ENCODE measurements around the gene WAC. TPM values are rescaled to one million over a fixed set of nuclear protein-coding genes. Genes with fewer than 3 reads are reported as not detected.

WAC gene
- total and polyA plus RNA-seq, 9 of the 15 experiments (the other 6 are each of a cell fraction or from before 2014, with no cell fraction given): 24.8 to 123 (median 78.2) TPM

DNA sequence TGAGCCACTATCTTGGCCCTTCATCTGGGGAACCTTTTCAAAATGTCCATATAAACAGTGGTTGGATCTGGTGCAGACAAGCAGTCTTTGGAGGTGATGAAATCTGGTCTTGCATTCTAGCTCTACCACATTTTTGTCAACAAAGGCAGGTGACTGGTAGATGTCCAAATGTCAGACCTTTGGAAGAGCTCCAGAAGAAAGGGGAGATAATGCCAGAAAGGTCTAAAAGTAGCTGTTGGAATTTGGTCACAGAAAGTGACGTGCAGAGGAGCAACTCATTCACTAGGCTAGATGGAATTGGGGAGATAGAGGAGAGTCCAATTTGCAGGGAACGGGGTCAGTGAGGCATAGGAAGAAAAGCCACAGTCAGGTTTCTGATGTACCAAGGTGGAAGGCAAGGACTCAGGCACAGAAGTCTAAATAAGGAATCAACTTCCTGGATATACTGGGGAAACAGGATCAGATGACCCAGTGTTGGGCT, 36.4 kb upstream of the WAC start (continued):
- no peak for TF ChIP-seq ZNF408 (CRISPR knock-in tag; IDR thresholded peaks at IDR 0.05; ENCODE audit: low read depth)
- TF ChIP-seq, protein P1, sequence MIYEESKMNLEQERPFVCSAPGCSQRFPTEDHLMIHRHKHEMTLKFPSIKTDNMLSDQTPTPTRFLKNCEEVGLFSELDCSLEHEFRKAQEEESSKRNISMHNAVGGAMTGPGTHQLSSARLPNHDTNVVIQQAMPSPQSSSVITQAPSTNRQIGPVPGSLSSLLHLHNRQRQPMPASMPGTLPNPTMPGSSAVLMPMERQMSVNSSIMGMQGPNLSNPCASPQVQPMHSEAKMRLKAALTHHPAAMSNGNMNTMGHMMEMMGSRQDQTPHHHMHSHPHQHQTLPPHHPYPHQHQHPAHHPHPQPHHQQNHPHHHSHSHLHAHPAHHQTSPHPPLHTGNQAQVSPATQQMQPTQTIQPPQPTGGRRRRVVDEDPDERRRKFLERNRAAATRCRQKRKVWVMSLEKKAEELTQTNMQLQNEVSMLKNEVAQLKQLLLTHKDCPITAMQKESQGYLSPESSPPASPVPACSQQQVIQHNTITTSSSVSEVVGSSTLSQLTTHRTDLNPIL (CRISPR knock-in tag; IDR thresholded peaks at IDR 0.05): no peak
- no peak for TF ChIP-seq ZNF184 (CRISPR knock-in tag; IDR thresholded peaks at IDR 0.05)
- no peak for TF ChIP-seq HMG20B (CRISPR knock-in tag; IDR thresholded peaks at IDR 0.05)
- no peak for TF ChIP-seq IFI16 (CRISPR knock-in tag; IDR thresholded peaks at IDR 0.05)
- no peak for TF ChIP-seq NELFE (IDR thresholded peaks at IDR 0.05; ENCODE audit: insufficient read depth, insufficient read length)
- no peak for TF ChIP-seq SAFB2 (IDR thresholded peaks at IDR 0.05; ENCODE audit: borderline replicate concordance, low read depth, low read length, severe bottlenecking)
- no peak for TF ChIP-seq ZNF668 (CRISPR knock-in tag; IDR thresholded peaks at IDR 0.05)
- TF ChIP-seq NFIC (IDR thresholded peaks at IDR 0.05): peak; percentile 79
- TF ChIP-seq ZNF217 (CRISPR knock-in tag; IDR thresholded peaks at IDR 0.05): no peak
- TF ChIP-seq SRSF3 (IDR thresholded peaks at IDR 0.05; ENCODE audit: insufficient read depth, low read length): no peak
- no peak for TF ChIP-seq ZKSCAN1 (IDR thresholded peaks at IDR 0.05; ENCODE audit: low read depth, low read length)
- TF ChIP-seq JUN (IDR thresholded peaks at IDR 0.05; ENCODE audit: borderline replicate concordance, low read depth, low read length): no peak
- no peak for TF ChIP-seq JUN (CRISPR knock-in tag; IDR thresholded peaks at IDR 0.05; ENCODE audit: borderline replicate concordance)
- no peak for TF ChIP-seq CHD1 (IDR thresholded peaks at IDR 0.05; ENCODE audit: low read length)
- TF ChIP-seq EZH2 (IDR thresholded peaks at IDR 0.05; ENCODE audit: borderline replicate concordance, low read depth, low read length): no peak
- no peak for TF ChIP-seq DIDO1 (tag; IDR thresholded peaks at IDR 0.05; ENCODE audit: low read depth)
- TF ChIP-seq NEUROD1 (IDR thresholded peaks at IDR 0.05; ENCODE audit: borderline replicate concordance, low read depth, low read length, partially characterized antibody): no peak
- no peak for TF ChIP-seq SLC30A9 (CRISPR knock-in tag; IDR thresholded peaks at IDR 0.05)
- TF ChIP-seq, protein P2, sequence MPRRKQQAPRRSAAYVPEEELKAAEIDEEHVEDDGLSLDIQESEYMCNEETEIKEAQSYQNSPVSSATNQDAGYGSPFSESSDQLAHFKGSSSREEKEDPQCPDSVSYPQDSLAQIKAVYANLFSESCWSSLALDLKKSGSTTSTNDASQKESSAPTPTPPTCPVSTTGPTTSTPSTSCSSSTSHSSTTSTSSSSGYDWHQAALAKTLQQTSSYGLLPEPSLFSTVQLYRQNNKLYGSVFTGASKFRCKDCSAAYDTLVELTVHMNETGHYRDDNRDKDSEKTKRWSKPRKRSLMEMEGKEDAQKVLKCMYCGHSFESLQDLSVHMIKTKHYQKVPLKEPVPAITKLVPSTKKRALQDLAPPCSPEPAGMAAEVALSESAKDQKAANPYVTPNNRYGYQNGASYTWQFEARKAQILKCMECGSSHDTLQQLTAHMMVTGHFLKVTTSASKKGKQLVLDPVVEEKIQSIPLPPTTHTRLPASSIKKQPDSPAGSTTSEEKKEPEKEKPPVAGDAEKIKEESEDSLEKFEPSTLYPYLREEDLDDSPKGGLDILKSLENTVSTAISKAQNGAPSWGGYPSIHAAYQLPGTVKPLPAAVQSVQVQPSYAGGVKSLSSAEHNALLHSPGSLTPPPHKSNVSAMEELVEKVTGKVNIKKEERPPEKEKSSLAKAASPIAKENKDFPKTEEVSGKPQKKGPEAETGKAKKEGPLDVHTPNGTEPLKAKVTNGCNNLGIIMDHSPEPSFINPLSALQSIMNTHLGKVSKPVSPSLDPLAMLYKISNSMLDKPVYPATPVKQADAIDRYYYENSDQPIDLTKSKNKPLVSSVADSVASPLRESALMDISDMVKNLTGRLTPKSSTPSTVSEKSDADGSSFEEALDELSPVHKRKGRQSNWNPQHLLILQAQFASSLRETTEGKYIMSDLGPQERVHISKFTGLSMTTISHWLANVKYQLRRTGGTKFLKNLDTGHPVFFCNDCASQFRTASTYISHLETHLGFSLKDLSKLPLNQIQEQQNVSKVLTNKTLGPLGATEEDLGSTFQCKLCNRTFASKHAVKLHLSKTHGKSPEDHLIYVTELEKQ (CRISPR knock-in tag; IDR thresholded peaks at IDR 0.05): no peak
- TF ChIP-seq, protein P3, sequence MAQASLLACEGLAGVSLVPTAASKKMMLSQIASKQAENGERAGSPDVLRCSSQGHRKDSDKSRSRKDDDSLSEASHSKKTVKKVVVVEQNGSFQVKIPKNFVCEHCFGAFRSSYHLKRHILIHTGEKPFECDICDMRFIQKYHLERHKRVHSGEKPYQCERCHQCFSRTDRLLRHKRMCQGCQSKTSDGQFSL (CRISPR knock-in tag; IDR thresholded peaks at IDR 0.05): no peak
- TF ChIP-seq, protein P3 (tag; IDR thresholded peaks at IDR 0.05): no peak
- no peak for TF ChIP-seq THRAP3 (IDR thresholded peaks at IDR 0.05; ENCODE audit: borderline replicate concordance)
- TF ChIP-seq FOXJ3 (CRISPR knock-in tag; IDR thresholded peaks at IDR 0.05): no peak
- TF ChIP-seq TEAD1 (CRISPR knock-in tag; IDR thresholded peaks at IDR 0.05): peak in 1 of 2 experiments; percentile 69; a peak in 1 of 4 replicates
- TF ChIP-seq ZBTB7A (IDR thresholded peaks at IDR 0.05; ENCODE audit: borderline replicate concordance, control insufficient read depth, low read depth, low read length): no peak

Data from K562 (cell line).